H1 (cell line): ENCODE results near the gene SEC14L5. TPM values are rescaled to one million over a fixed set of nuclear protein-coding genes. Genes with fewer than 3 reads are reported as not detected.

Source experiments
- CTCF ChIA-PET: fragments of 300-600 bp; sonication (Branson Sonifier 250); formaldehyde crosslinking; loops from one replicate; lab custom pipeline; 2021; ENCODE audit not compliant: partially characterized antibody; lab: Charles Lee
- POLR2A ChIA-PET: fragments of 300-600 bp; sonication (Branson Sonifier 250); formaldehyde crosslinking; loops from one replicate; lab custom pipeline; 2021; ENCODE audit warnings: inconsistent platforms; ENCODE audit not compliant: partially characterized antibody; lab: Charles Lee
- DNase-seq, 2 experiments: peaks; one replicate each; pipeline versions ENCODE4 v3.0.0 to v3.0.0-alpha.2; 2010 to 2022; ENCODE audit warnings: low spot score in 2 of 2, low read depth in 1 of 2, mixed read lengths in 1 of 2
- FAIRE-seq: peaks from 2 replicates; lab custom pipeline; 2011; peaks lifted over from hg19 to GRCh38; lab: Jason Lieb, UNC
- H2AFZ ChIP-seq: 2 replicates; pipeline ENCODE4 v1.8.1; 2012; ENCODE audit warnings: low read length, inconsistent platforms
- H2AK5ac ChIP-seq: 2 replicates; pipeline ENCODE4 v1.6.1; 2013; ENCODE audit warnings: low read depth, low read length
- H2BK120ac ChIP-seq: replicated peaks from 2 replicates; pipeline ENCODE3; 2013; ENCODE audit warnings: low read depth, low read length, inconsistent platforms
- H2BK12ac ChIP-seq: 2 replicates; pipeline ENCODE4 v1.6.1; 2013; ENCODE audit warnings: low read depth, low read length
- H2BK15ac ChIP-seq: 2 replicates; pipeline ENCODE4 v1.6.1; 2013; ENCODE audit warnings: low read length
- H2BK20ac ChIP-seq: 2 replicates; pipeline ENCODE4 v1.6.1; 2013; ENCODE audit warnings: low read length
- H2BK5ac ChIP-seq: 2 replicates; pipeline ENCODE4 v1.6.1; 2013; ENCODE audit warnings: low read depth, low read length
- H3K14ac ChIP-seq: 2 replicates; pipeline ENCODE4 v1.6.1; 2013; ENCODE audit warnings: inconsistent platforms; ENCODE audit not compliant: insufficient read length
- H3K18ac ChIP-seq: 2 replicates; pipeline ENCODE4 v1.6.1; 2013; ENCODE audit warnings: low read length; ENCODE audit errors: extremely low read depth
- H3K23ac ChIP-seq: 2 replicates; pipeline ENCODE4 v1.6.1; 2013; ENCODE audit warnings: inconsistent platforms; ENCODE audit not compliant: insufficient read length
- H3K23me2 ChIP-seq: 2 replicates; pipeline ENCODE4 v1.6.1; 2013; ENCODE audit warnings: low read depth, low read length
- H3K27ac ChIP-seq: 2 replicates; pipeline ENCODE4 v1.6.1; 2011; ENCODE audit warnings: low read depth, low read length, inconsistent platforms
- H3K27me3 ChIP-seq, 4 experiments: replicated peaks in 1 of 4; 1 replicate in 1 of 4; 2 replicates in 3 of 4; pipeline versions ENCODE4 v1.6.1 to v1.8.1; 2011 to 2013; ENCODE audit warnings: low read length in 3 of 4, mild to moderate bottlenecking in 3 of 4, inconsistent platforms in 2 of 4, mixed read lengths in 2 of 4, moderate library complexity in 1 of 4; ENCODE audit not compliant: control insufficient read depth in 3 of 4, insufficient read depth in 3 of 4; ENCODE audit errors: extremely low read depth in 1 of 4
- H3K36me3 ChIP-seq, 4 experiments: 2 replicates each; pipeline versions ENCODE4 v1.6.1 to v1.8.1; 2011 to 2013; ENCODE audit warnings: mild to moderate bottlenecking in 4 of 4, low read length in 3 of 4, moderate library complexity in 2 of 4, control low read depth in 1 of 4, inconsistent platforms in 1 of 4; ENCODE audit not compliant: insufficient read depth in 4 of 4, control insufficient read depth in 2 of 4
- H3K4ac ChIP-seq: replicated peaks from 2 replicates; pipeline ENCODE3; 2013; ENCODE audit warnings: low read length, low read depth, mixed read lengths, inconsistent platforms; ENCODE audit not compliant: insufficient read length
- H3K4me1 ChIP-seq, 4 experiments: replicated peaks in 1 of 4; 1 replicate in 1 of 4; 2 replicates in 3 of 4; pipeline versions ENCODE4 v1.6.1 to v1.8.1; 2011 to 2013; ENCODE audit warnings: low read length in 3 of 4, inconsistent platforms in 2 of 4, mixed read lengths in 1 of 4; ENCODE audit not compliant: insufficient read depth in 4 of 4, control insufficient read depth in 3 of 4
- H3K4me2 ChIP-seq, 2 experiments: 2 replicates each; pipeline versions ENCODE4 v1.6.1 to v1.8.1; 2011 to 2013; ENCODE audit warnings: low read depth in 2 of 2, low read length in 2 of 2, control low read depth in 1 of 2, inconsistent platforms in 1 of 2, mild to moderate bottlenecking in 1 of 2; ENCODE audit not compliant: insufficient read depth in 1 of 2
- H3K4me3 ChIP-seq, 4 experiments: fragments of 200-600, 300-600 bp in 1 of 4; sonication (generic), shearing (Covaris generic), sonication (Bioruptor Twin) in 1 of 4; 2 replicates each; pipeline versions ENCODE4 v1.5.1 to v1.8.1; 2011 to 2016; ENCODE audit warnings: low read length in 4 of 4, low read depth in 3 of 4, control low read depth in 2 of 4, inconsistent platforms in 2 of 4, mild to moderate bottlenecking in 2 of 4, mixed read lengths in 1 of 4, moderate library complexity in 1 of 4; ENCODE audit not compliant: insufficient read depth in 2 of 4; ENCODE audit errors: extremely low read depth in 1 of 4
- H3K56ac ChIP-seq: replicated peaks from 2 replicates; pipeline ENCODE3; 2013; ENCODE audit warnings: low read depth, mild to moderate bottlenecking, mixed read lengths, low read length, inconsistent platforms; ENCODE audit not compliant: insufficient read length
- H3K79me1 ChIP-seq: 2 replicates; pipeline ENCODE4 v1.6.1; 2013; ENCODE audit warnings: low read depth, low read length, control low read depth
- H3K79me2 ChIP-seq, 2 experiments: 2 replicates each; pipeline versions ENCODE4 v1.6.1 to v1.8.1; 2012 to 2013; ENCODE audit warnings: low read length in 2 of 2, mild to moderate bottlenecking in 2 of 2, inconsistent platforms in 1 of 2; ENCODE audit not compliant: insufficient read depth in 2 of 2, control insufficient read depth in 1 of 2
- H3K9ac ChIP-seq, 4 experiments: replicated peaks in 1 of 4; 1 replicate in 1 of 4; 2 replicates in 3 of 4; pipeline versions ENCODE4 v1.6.1 to v1.8.1; 2011 to 2013; ENCODE audit warnings: low read depth in 3 of 4, low read length in 3 of 4, control low read depth in 2 of 4, mild to moderate bottlenecking in 2 of 4, moderate library complexity in 2 of 4, inconsistent platforms in 1 of 4; ENCODE audit errors: extremely low read depth in 1 of 4
- H3K9me3 ChIP-seq, 2 experiments: 2 replicates each; pipeline versions ENCODE4 v1.6.1 to v1.8.1; 2012 to 2013; ENCODE audit warnings: mild to moderate bottlenecking in 2 of 2, moderate library complexity in 2 of 2, control low read depth in 1 of 2, inconsistent platforms in 1 of 2, low read depth in 1 of 2, low read length in 1 of 2, mixed read lengths in 1 of 2; ENCODE audit not compliant: insufficient read depth in 2 of 2
- H4K20me1 ChIP-seq, 2 experiments: replicated peaks in 1 of 2; 2 replicates each; pipeline versions ENCODE3 to v1.8.1; 2011 to 2013; ENCODE audit warnings: inconsistent platforms in 2 of 2, low read length in 2 of 2, mild to moderate bottlenecking in 1 of 2; ENCODE audit not compliant: insufficient read depth in 2 of 2, control insufficient read depth in 1 of 2
- H4K5ac ChIP-seq: 2 replicates; pipeline ENCODE4 v1.6.1; 2013; ENCODE audit warnings: low read length, low read depth, mixed read lengths, inconsistent platforms; ENCODE audit not compliant: insufficient read length
- H4K8ac ChIP-seq: 2 replicates; pipeline ENCODE4 v1.8.0; 2013; ENCODE audit warnings: mild to moderate bottlenecking, moderate library complexity, low read length, inconsistent platforms; ENCODE audit not compliant: insufficient read depth; ENCODE audit errors: extremely low read depth
- H4K91ac ChIP-seq: replicated peaks from 2 replicates; pipeline ENCODE3; 2013; ENCODE audit warnings: low read length, mixed read lengths, inconsistent platforms; ENCODE audit not compliant: insufficient read length
- BCL11A ChIP-seq, 2 experiments: IDR thresholded peaks; one replicate each; pipeline ENCODE4 v1.6.1; 2011; ENCODE audit warnings: low read depth in 2 of 2, low read length in 2 of 2, mild to moderate bottlenecking in 2 of 2
- BRCA1 ChIP-seq: IDR thresholded peaks from 2 replicates; pipeline ENCODE4 v1.6.1; 2012; ENCODE audit warnings: low read depth, low read length, improper control_type of control experiment
- CREB1 ChIP-seq: IDR thresholded peaks from 2 replicates; pipeline ENCODE4 v1.6.1; 2012; ENCODE audit warnings: inconsistent platforms
- EZH2 ChIP-seq: fragments of 200-600 bp; sonication (generic); IDR thresholded peaks from 2 replicates; pipeline ENCODE4 v1.7.1; 2012; ENCODE audit warnings: low read depth, mild to moderate bottlenecking, moderate library complexity, low read length, inconsistent platforms; ENCODE audit not compliant: severe bottlenecking
- POU5F1 ChIP-seq: IDR thresholded peaks from 2 replicates; pipeline ENCODE4 v1.6.1; 2011; ENCODE audit warnings: low read depth, mild to moderate bottlenecking, low read length, moderate library complexity
- RXRA ChIP-seq: IDR thresholded peaks from 2 replicates; pipeline ENCODE4 v1.6.1; 2011; ENCODE audit warnings: low read depth, mild to moderate bottlenecking, low read length, moderate library complexity; ENCODE audit not compliant: insufficient read depth
- SUZ12 ChIP-seq: fragments of 200-600 bp; sonication (generic); IDR thresholded peaks from 2 replicates; pipeline ENCODE4 v1.6.1; 2012; ENCODE audit warnings: mild to moderate bottlenecking, inconsistent platforms, low read length, moderate library complexity, mixed read lengths
- WGBS, 2 experiments: shearing (Covaris generic) in 1 of 2; methylation state at CpG; one replicate each; pipeline versions ENCODE4 v1.1.6 to v1.1.7; 2013 to 2015; ENCODE audit warnings: low lambda C conversion rate in 2 of 2, mixed read lengths in 2 of 2, inconsistent platforms in 1 of 2, low coverage in 1 of 2, missing lambda C conversion rate in 1 of 2; ENCODE audit not compliant: insufficient replicate concordance in 2 of 2, insufficient coverage in 1 of 2, insufficient read length in 1 of 2; ENCODE audit errors: extremely low coverage in 1 of 2, missing lambda C conversion rate in 1 of 2; 5-methylcytosine and 5-hydroxymethylcytosine counted together
- polyA plus RNA-seq, 7 experiments: library from polyadenylated mRNA; depleted of rRNA in 3 of 7; stranded (reverse) in 5 of 7; unstranded in 2 of 7; fragments of >200 nt in 5 of 7; fragments of 200-250 nt in 2 of 7; gene quantifications; 1 replicate in 5 of 7; 2 replicates in 1 of 7; 4 replicates in 1 of 7; pipeline versions ENCODE4 v1.2.1 to v1.2.3, GENCODE V29; 2011 to 2013; ENCODE audit warnings: missing spikeins in 2 of 7, mixed read lengths in 2 of 7
- total RNA-seq: library from RNA; stranded (reverse); fragmentation: NEBNext Ultra II Directional; extraction: Animal tissue kit (Norgen Biotek cat#: 25700); gene quantifications from 2 replicates; pipeline ENCODE4 v1.2.1, GENCODE V29; 2021
- TF ChIP-seq, protein P1 (sequence below), 3 experiments: IDR thresholded peaks; 1 replicate in 2 of 3; 2 replicates in 1 of 3; pipeline versions ENCODE4 v1.5.1 to v1.6.1; 2011; ENCODE audit warnings: low read length in 3 of 3, mild to moderate bottlenecking in 3 of 3, inconsistent platforms in 2 of 3, low read depth in 1 of 3, moderate library complexity in 1 of 3; ENCODE audit not compliant: insufficient read depth in 1 of 3; ENCODE audit errors: control extremely low read depth in 1 of 3

Gene SEC14L5
- total and polyA plus RNA-seq, 2 of the 8 experiments (the other 6 are each of a cell fraction or from before 2014, with no cell fraction given): 1.9 to 3.0 TPM

DNA sequence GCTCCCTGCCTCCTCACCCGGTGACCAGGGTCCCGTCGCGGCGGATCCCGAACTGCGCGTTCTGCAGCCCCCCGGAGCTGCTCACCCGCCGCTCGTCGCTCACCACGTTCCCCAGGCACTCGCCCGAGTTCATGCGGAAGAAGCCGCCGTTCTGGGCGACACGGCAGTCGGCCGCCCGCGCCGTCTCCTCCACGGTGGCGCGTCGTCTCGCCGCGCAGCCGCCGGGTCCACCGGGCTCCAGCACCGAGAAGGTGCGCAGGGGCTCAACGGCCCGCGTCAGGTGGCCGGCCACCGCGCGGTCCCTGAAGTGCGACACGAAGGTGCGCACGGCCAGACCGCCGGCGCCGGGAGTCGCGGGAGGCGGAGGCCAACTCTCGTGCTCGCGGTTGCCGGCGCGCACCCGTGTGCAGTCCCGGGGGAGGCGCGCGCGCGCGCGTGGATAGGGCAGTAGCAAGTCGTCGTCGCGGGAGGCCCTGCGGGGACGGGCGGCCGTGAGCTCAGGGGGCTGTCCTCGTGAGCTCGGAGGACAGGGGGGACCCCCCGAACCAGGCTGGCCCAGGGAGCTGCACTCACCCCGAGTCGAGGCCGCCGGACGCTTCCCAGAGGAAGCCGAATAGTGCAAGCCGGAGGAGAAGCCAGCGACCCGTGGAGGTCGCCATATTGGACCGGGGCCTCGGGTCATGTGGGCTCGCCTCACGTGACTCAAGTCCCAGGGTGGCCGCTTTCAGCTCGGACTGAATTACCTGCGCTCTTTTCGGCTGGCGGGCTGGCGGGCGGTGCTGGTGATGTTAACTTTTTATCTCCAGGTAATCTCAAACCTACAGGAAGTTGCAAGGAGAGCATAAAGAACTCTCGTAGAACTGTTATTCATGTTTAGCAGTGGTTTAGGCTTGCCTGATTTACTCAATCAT is 75.4 kb downstream of the SEC14L5 start, which contains the start of gene NAGPA:
TSS of gene NAGPA (minus strand) at position 680 of the 911 bp plus-strand sequence. CDS start at position 659, 21 bp downstream.
- Histone ChIP-seq H3K27ac (no peak within 1 kb of the TSS; the same call in 1 of the 2 replicates), H3K56ac (no peak within 1 kb of the TSS), H3K9ac (peak within 1 kb of the TSS; percentile 63 to 70 (median 66)), H4K20me1 (no peaks in the 10 kb centered on the region), H2BK120ac (no peak within 1 kb of the TSS), H2BK12ac (0 out of 2 replicates have a peak within 1 kb of the TSS, but pooled peaks have one; percentile 29), H3K27me3 (peaks cover 0 to 6% (median 5%) of the 10 kb centered on the region in 4 experiments; a peak in 3 of 7 replicates), H2BK20ac (no peak within 1 kb of the TSS), H3K36me3 (no peaks in the 10 kb centered on the region), H3K14ac (no peak within 1 kb of the TSS), H3K18ac (no peak within 1 kb of the TSS), H3K79me2 (no peaks in the 10 kb centered on the region), H2BK15ac (no peak within 1 kb of the TSS), H2BK5ac (no peak within 1 kb of the TSS), H3K4me1 (peaks cover 2 to 11% (median 8%) of the 10 kb centered on the region in 4 experiments), H4K5ac (peak within 1 kb of the TSS; percentile 25), H3K9me3 (no peaks in the 10 kb centered on the region), H2AFZ (peak within 1 kb of the TSS; percentile 54), H4K8ac (peak within 1 kb of the TSS; percentile 100), H3K4ac (no peak within 1 kb of the TSS), H3K79me1 (no peaks in the 10 kb centered on the region), H2AK5ac (no peak within 1 kb of the TSS), H4K91ac (no peak within 1 kb of the TSS), H3K4me2 (peak within 1 kb of the TSS; percentile 69 to 84), H3K4me3 (peak within 1 kb of the TSS; percentile 67 to 84 (median 80)), H3K23ac (no peak within 1 kb of the TSS), H3K23me2 (peaks cover 12% of the 10 kb centered on the region)
- 3% methylated on average over 40 of the region's 104 CpGs; no CpG with 5 or more reads in 1 of the 2 experiments for WGBS, 2 experiments
- ChIA-PET POLR2A (interaction anchor here (0.8 to 2.0 kb wide), 6 partner anchors 9 to 65 kb away, joined by 3 to 7 read pairs (median 3); no protein-coding TSS in a partner anchor), CTCF (interaction anchor here (0.8 to 4.1 kb wide), 6 partner anchors 9 to 304 kb away, joined by 3 to 25 read pairs (median 3); no protein-coding TSS in a partner anchor)
- DNase-seq (peak; percentile 54 to 92), FAIRE-seq (peak; percentile 32)
- TF ChIP-seq BRCA1 (no peak), BCL11A (IDR thresholded peaks at IDR 0.05; ENCODE audit: low read depth in 2 of 2, low read length in 2 of 2) (no peak), EZH2 (peak; percentile 47), SUZ12 (no peak), CREB1 (peak; percentile 38), RXRA (0 out of 2 replicates have a peak, but pooled peaks have one; percentile 65), POU5F1 (0 out of 2 replicates have a peak, but pooled peaks have one; percentile 19)
- TF ChIP-seq, protein P1, sequence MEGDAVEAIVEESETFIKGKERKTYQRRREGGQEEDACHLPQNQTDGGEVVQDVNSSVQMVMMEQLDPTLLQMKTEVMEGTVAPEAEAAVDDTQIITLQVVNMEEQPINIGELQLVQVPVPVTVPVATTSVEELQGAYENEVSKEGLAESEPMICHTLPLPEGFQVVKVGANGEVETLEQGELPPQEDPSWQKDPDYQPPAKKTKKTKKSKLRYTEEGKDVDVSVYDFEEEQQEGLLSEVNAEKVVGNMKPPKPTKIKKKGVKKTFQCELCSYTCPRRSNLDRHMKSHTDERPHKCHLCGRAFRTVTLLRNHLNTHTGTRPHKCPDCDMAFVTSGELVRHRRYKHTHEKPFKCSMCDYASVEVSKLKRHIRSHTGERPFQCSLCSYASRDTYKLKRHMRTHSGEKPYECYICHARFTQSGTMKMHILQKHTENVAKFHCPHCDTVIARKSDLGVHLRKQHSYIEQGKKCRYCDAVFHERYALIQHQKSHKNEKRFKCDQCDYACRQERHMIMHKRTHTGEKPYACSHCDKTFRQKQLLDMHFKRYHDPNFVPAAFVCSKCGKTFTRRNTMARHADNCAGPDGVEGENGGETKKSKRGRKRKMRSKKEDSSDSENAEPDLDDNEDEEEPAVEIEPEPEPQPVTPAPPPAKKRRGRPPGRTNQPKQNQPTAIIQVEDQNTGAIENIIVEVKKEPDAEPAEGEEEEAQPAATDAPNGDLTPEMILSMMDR (IDR thresholded peaks at IDR 0.05; ENCODE audit: control extremely low read depth in 1 of 3, insufficient read depth in 1 of 3, low read depth in 1 of 3, low read length in 3 of 3): no peak
